HUES48 (cell line): ENCODE data around the gene LARP4B.

Experiments
- H3K27ac ChIP-seq: one replicate; pipeline ENCODE4 v1.7.0; 2013; ENCODE audit warnings: low read depth, low read length, inconsistent platforms
- H3K27me3 ChIP-seq: 2 replicates; pipeline ENCODE4 v1.6.1; 2013; ENCODE audit warnings: mild to moderate bottlenecking, low read length; ENCODE audit not compliant: control insufficient read depth, insufficient read depth
- H3K36me3 ChIP-seq: 2 replicates; pipeline ENCODE4 v1.6.1; 2013; ENCODE audit warnings: low read length; ENCODE audit not compliant: control insufficient read depth, insufficient read depth
- H3K4me1 ChIP-seq: 2 replicates; pipeline ENCODE4 v1.6.1; 2013; ENCODE audit warnings: mild to moderate bottlenecking, low read length; ENCODE audit not compliant: control insufficient read depth, insufficient read depth
- H3K4me3 ChIP-seq: 2 replicates; pipeline ENCODE4 v1.5.1; 2013; ENCODE audit warnings: mild to moderate bottlenecking, low read depth, low read length
- H3K9ac ChIP-seq: 2 replicates; pipeline ENCODE4 v1.6.1; 2013; ENCODE audit warnings: mild to moderate bottlenecking, low read depth, low read length, moderate library complexity
- H3K9me3 ChIP-seq: 2 replicates; pipeline ENCODE4 v1.6.1; 2013; ENCODE audit warnings: low read length; ENCODE audit not compliant: control insufficient read depth, insufficient read depth

The LARP4B gene

GRCh38 chr10:806451-807162 is 124.9 kb downstream of the LARP4B start:
- Histone ChIP-seq H3K27me3 (no peaks in the 10 kb centered on the region), H3K4me1 (no peaks in the 10 kb centered on the region), H3K9ac (no peak overlapping the region), H3K36me3 (peaks cover 53% of the 10 kb centered on the region), H3K27ac (no peak overlapping the region), H3K9me3 (no peaks in the 10 kb centered on the region), H3K4me3 (no peak overlapping the region)

- no peaks in the 10 kb centered on the region for H3K9me3 ChIP-seq
- no peak overlapping the region for H3K27ac ChIP-seq
- H3K9ac ChIP-seq, result no peak overlapping the region
- no peaks in the 10 kb centered on the region for H3K27me3 ChIP-seq
- no peak overlapping the region for H3K4me3 ChIP-seq
- peaks cover 45% of the 10 kb centered on the region for H3K36me3 ChIP-seq
- no peaks in the 10 kb centered on the region for H3K4me1 ChIP-seq
These were observed 125.7 kb downstream of the LARP4B start for GRCh38 chr10:805620-806305.

- no peak overlapping the region for H3K9ac ChIP-seq
These were observed 126.5 kb downstream of the LARP4B start for GRCh38 chr10:804787-805619.

GRCh38 chr10:804191-804781 is 127.2 kb downstream of the LARP4B start:
- H3K4me3 ChIP-seq, result no peak overlapping the region
- H3K4me1 ChIP-seq, result no peaks in the 10 kb centered on the region
- no peak overlapping the region for H3K27ac ChIP-seq
- peaks cover 30% of the 10 kb centered on the region for H3K36me3 ChIP-seq
- H3K27me3 ChIP-seq, result no peaks in the 10 kb centered on the region
- no peak overlapping the region for H3K9ac ChIP-seq
- no peaks in the 10 kb centered on the region for H3K9me3 ChIP-seq

More at GRCh38 chr10:804787-805619, 126.5 kb downstream of the LARP4B start:
- Histone ChIP-seq H3K36me3 (peaks cover 37% of the 10 kb centered on the region), H3K27ac (no peak overlapping the region), H3K4me1 (no peaks in the 10 kb centered on the region), H3K4me3 (no peak overlapping the region), H3K9me3 (no peaks in the 10 kb centered on the region), H3K27me3 (no peaks in the 10 kb centered on the region)

GRCh38 chr10:803041-803741 is 128.3 kb downstream of the LARP4B start:
- H3K27me3 ChIP-seq, result no peaks in the 10 kb centered on the region
- no peak overlapping the region for H3K9ac ChIP-seq
- H3K9me3 ChIP-seq, result no peaks in the 10 kb centered on the region
- no peaks in the 10 kb centered on the region for H3K4me1 ChIP-seq
- H3K4me3 ChIP-seq, result no peak overlapping the region
- no peak overlapping the region for H3K27ac ChIP-seq
- H3K36me3 ChIP-seq, result peaks cover 19% of the 10 kb centered on the region

- Histone ChIP-seq H3K36me3 (peaks cover 12% of the 10 kb centered on the region), H3K4me3 (no peak overlapping the region), H3K27ac (no peak overlapping the region), H3K4me1 (no peaks in the 10 kb centered on the region), H3K27me3 (no peaks in the 10 kb centered on the region), H3K9me3 (peaks cover 6% of the 10 kb centered on the region; the same call in 1 of the 2 replicates), H3K9ac (no peak overlapping the region)
These were observed 129.0 kb downstream of the LARP4B start for GRCh38 chr10:802506-802905.

- Histone ChIP-seq H3K9ac (no peak overlapping the region), H3K4me3 (no peak overlapping the region; the same call in 1 of the 2 replicates), H3K36me3 (no peaks in the 10 kb centered on the region), H3K9me3 (peaks cover 14% of the 10 kb centered on the region; the same call in 1 of the 2 replicates), H3K4me1 (no peaks in the 10 kb centered on the region), H3K27ac (no peak overlapping the region), H3K27me3 (no peaks in the 10 kb centered on the region)
These were observed 134.3 kb downstream of the LARP4B start for GRCh38 chr10:797179-797578.

- no peaks in the 10 kb centered on the region for H3K27me3 ChIP-seq
- no peak overlapping the region for H3K27ac ChIP-seq
- peaks cover 14% of the 10 kb centered on the region; the same call in 1 of the 2 replicates for H3K9me3 ChIP-seq
- H3K9ac ChIP-seq, result no peak overlapping the region
- H3K4me1 ChIP-seq, result no peaks in the 10 kb centered on the region
- no peak overlapping the region for H3K4me3 ChIP-seq
- no peaks in the 10 kb centered on the region for H3K36me3 ChIP-seq
These were observed 135.3 kb downstream of the LARP4B start for GRCh38 chr10:796233-796632.

GRCh38 chr10:794382-794956 is 137.0 kb downstream of the LARP4B start:
- Histone ChIP-seq H3K27me3 (no peaks in the 10 kb centered on the region), H3K9me3 (peaks cover 14% of the 10 kb centered on the region; the same call in 1 of the 2 replicates), H3K9ac (no peak overlapping the region), H3K4me3 (no peak overlapping the region), H3K4me1 (no peaks in the 10 kb centered on the region), H3K27ac (no peak overlapping the region), H3K36me3 (no peaks in the 10 kb centered on the region)

- no peaks in the 10 kb centered on the region for H3K4me1 ChIP-seq
- H3K27me3 ChIP-seq, result no peaks in the 10 kb centered on the region
- H3K4me3 ChIP-seq, result no peak overlapping the region
- peaks cover 11% of the 10 kb centered on the region; the same call in 1 of the 2 replicates for H3K9me3 ChIP-seq
- no peak overlapping the region for H3K9ac ChIP-seq
- H3K36me3 ChIP-seq, result no peaks in the 10 kb centered on the region
- no peak overlapping the region for H3K27ac ChIP-seq
These were observed 138.8 kb downstream of the LARP4B start for GRCh38 chr10:792792-793100.
